H1 (cell line): Measurements from ENCODE around the gene MCFD2. TPM values are rescaled to one million over a fixed set of nuclear protein-coding genes. Genes with fewer than 3 reads are reported as not detected.

ENCODE experiments used
- CTCF ChIA-PET: fragments of 300-600 bp; sonication (Branson Sonifier 250); formaldehyde crosslinking; loops from one replicate; lab custom pipeline; 2021; ENCODE audit not compliant: partially characterized antibody; lab: Charles Lee
- POLR2A ChIA-PET: fragments of 300-600 bp; sonication (Branson Sonifier 250); formaldehyde crosslinking; loops from one replicate; lab custom pipeline; 2021; ENCODE audit warnings: inconsistent platforms; ENCODE audit not compliant: partially characterized antibody; lab: Charles Lee
- DNase-seq, 2 experiments: peaks; one replicate each; pipeline versions ENCODE4 v3.0.0 to v3.0.0-alpha.2; 2010 to 2022; ENCODE audit warnings: low spot score in 2 of 2, low read depth in 1 of 2, mixed read lengths in 1 of 2
- FAIRE-seq: peaks from 2 replicates; lab custom pipeline; 2011; peaks lifted over from hg19 to GRCh38; lab: Jason Lieb, UNC
- H2AFZ ChIP-seq: 2 replicates; pipeline ENCODE4 v1.8.1; 2012; ENCODE audit warnings: low read length, inconsistent platforms
- H2AK5ac ChIP-seq: 2 replicates; pipeline ENCODE4 v1.6.1; 2013; ENCODE audit warnings: low read depth, low read length
- H2BK120ac ChIP-seq: replicated peaks from 2 replicates; pipeline ENCODE3; 2013; ENCODE audit warnings: low read depth, low read length, inconsistent platforms
- H2BK12ac ChIP-seq: 2 replicates; pipeline ENCODE4 v1.6.1; 2013; ENCODE audit warnings: low read depth, low read length
- H2BK15ac ChIP-seq: 2 replicates; pipeline ENCODE4 v1.6.1; 2013; ENCODE audit warnings: low read length
- H2BK20ac ChIP-seq: 2 replicates; pipeline ENCODE4 v1.6.1; 2013; ENCODE audit warnings: low read length
- H2BK5ac ChIP-seq: 2 replicates; pipeline ENCODE4 v1.6.1; 2013; ENCODE audit warnings: low read depth, low read length
- H3K14ac ChIP-seq: 2 replicates; pipeline ENCODE4 v1.6.1; 2013; ENCODE audit warnings: inconsistent platforms; ENCODE audit not compliant: insufficient read length
- H3K18ac ChIP-seq: 2 replicates; pipeline ENCODE4 v1.6.1; 2013; ENCODE audit warnings: low read length; ENCODE audit errors: extremely low read depth
- H3K23ac ChIP-seq: 2 replicates; pipeline ENCODE4 v1.6.1; 2013; ENCODE audit warnings: inconsistent platforms; ENCODE audit not compliant: insufficient read length
- H3K23me2 ChIP-seq: 2 replicates; pipeline ENCODE4 v1.6.1; 2013; ENCODE audit warnings: low read depth, low read length
- H3K27ac ChIP-seq: 2 replicates; pipeline ENCODE4 v1.6.1; 2011; ENCODE audit warnings: low read depth, low read length, inconsistent platforms
- H3K27me3 ChIP-seq, 4 experiments: replicated peaks in 1 of 4; 1 replicate in 1 of 4; 2 replicates in 3 of 4; pipeline versions ENCODE4 v1.6.1 to v1.8.1; 2011 to 2013; ENCODE audit warnings: low read length in 3 of 4, mild to moderate bottlenecking in 3 of 4, inconsistent platforms in 2 of 4, mixed read lengths in 2 of 4, moderate library complexity in 1 of 4; ENCODE audit not compliant: control insufficient read depth in 3 of 4, insufficient read depth in 3 of 4; ENCODE audit errors: extremely low read depth in 1 of 4
- H3K36me3 ChIP-seq, 4 experiments: 2 replicates each; pipeline versions ENCODE4 v1.6.1 to v1.8.1; 2011 to 2013; ENCODE audit warnings: mild to moderate bottlenecking in 4 of 4, low read length in 3 of 4, moderate library complexity in 2 of 4, control low read depth in 1 of 4, inconsistent platforms in 1 of 4; ENCODE audit not compliant: insufficient read depth in 4 of 4, control insufficient read depth in 2 of 4
- H3K4ac ChIP-seq: replicated peaks from 2 replicates; pipeline ENCODE3; 2013; ENCODE audit warnings: low read length, low read depth, mixed read lengths, inconsistent platforms; ENCODE audit not compliant: insufficient read length
- H3K4me1 ChIP-seq, 4 experiments: replicated peaks in 1 of 4; 1 replicate in 1 of 4; 2 replicates in 3 of 4; pipeline versions ENCODE4 v1.6.1 to v1.8.1; 2011 to 2013; ENCODE audit warnings: low read length in 3 of 4, inconsistent platforms in 2 of 4, mixed read lengths in 1 of 4; ENCODE audit not compliant: insufficient read depth in 4 of 4, control insufficient read depth in 3 of 4
- H3K4me2 ChIP-seq, 2 experiments: 2 replicates each; pipeline versions ENCODE4 v1.6.1 to v1.8.1; 2011 to 2013; ENCODE audit warnings: low read depth in 2 of 2, low read length in 2 of 2, control low read depth in 1 of 2, inconsistent platforms in 1 of 2, mild to moderate bottlenecking in 1 of 2; ENCODE audit not compliant: insufficient read depth in 1 of 2
- H3K4me3 ChIP-seq, 4 experiments: fragments of 200-600, 300-600 bp in 1 of 4; sonication (generic), shearing (Covaris generic), sonication (Bioruptor Twin) in 1 of 4; 2 replicates each; pipeline versions ENCODE4 v1.5.1 to v1.8.1; 2011 to 2016; ENCODE audit warnings: low read length in 4 of 4, low read depth in 3 of 4, control low read depth in 2 of 4, inconsistent platforms in 2 of 4, mild to moderate bottlenecking in 2 of 4, mixed read lengths in 1 of 4, moderate library complexity in 1 of 4; ENCODE audit not compliant: insufficient read depth in 2 of 4; ENCODE audit errors: extremely low read depth in 1 of 4
- H3K56ac ChIP-seq: replicated peaks from 2 replicates; pipeline ENCODE3; 2013; ENCODE audit warnings: low read depth, mild to moderate bottlenecking, mixed read lengths, low read length, inconsistent platforms; ENCODE audit not compliant: insufficient read length
- H3K79me1 ChIP-seq: 2 replicates; pipeline ENCODE4 v1.6.1; 2013; ENCODE audit warnings: low read depth, low read length, control low read depth
- H3K79me2 ChIP-seq, 2 experiments: 2 replicates each; pipeline versions ENCODE4 v1.6.1 to v1.8.1; 2012 to 2013; ENCODE audit warnings: low read length in 2 of 2, mild to moderate bottlenecking in 2 of 2, inconsistent platforms in 1 of 2; ENCODE audit not compliant: insufficient read depth in 2 of 2, control insufficient read depth in 1 of 2
- H3K9ac ChIP-seq, 4 experiments: replicated peaks in 1 of 4; 1 replicate in 1 of 4; 2 replicates in 3 of 4; pipeline versions ENCODE4 v1.6.1 to v1.8.1; 2011 to 2013; ENCODE audit warnings: low read depth in 3 of 4, low read length in 3 of 4, control low read depth in 2 of 4, mild to moderate bottlenecking in 2 of 4, moderate library complexity in 2 of 4, inconsistent platforms in 1 of 4; ENCODE audit errors: extremely low read depth in 1 of 4
- H3K9me3 ChIP-seq, 2 experiments: 2 replicates each; pipeline versions ENCODE4 v1.6.1 to v1.8.1; 2012 to 2013; ENCODE audit warnings: mild to moderate bottlenecking in 2 of 2, moderate library complexity in 2 of 2, control low read depth in 1 of 2, inconsistent platforms in 1 of 2, low read depth in 1 of 2, low read length in 1 of 2, mixed read lengths in 1 of 2; ENCODE audit not compliant: insufficient read depth in 2 of 2
- H4K20me1 ChIP-seq, 2 experiments: replicated peaks in 1 of 2; 2 replicates each; pipeline versions ENCODE3 to v1.8.1; 2011 to 2013; ENCODE audit warnings: inconsistent platforms in 2 of 2, low read length in 2 of 2, mild to moderate bottlenecking in 1 of 2; ENCODE audit not compliant: insufficient read depth in 2 of 2, control insufficient read depth in 1 of 2
- H4K5ac ChIP-seq: 2 replicates; pipeline ENCODE4 v1.6.1; 2013; ENCODE audit warnings: low read length, low read depth, mixed read lengths, inconsistent platforms; ENCODE audit not compliant: insufficient read length
- H4K8ac ChIP-seq: 2 replicates; pipeline ENCODE4 v1.8.0; 2013; ENCODE audit warnings: mild to moderate bottlenecking, moderate library complexity, low read length, inconsistent platforms; ENCODE audit not compliant: insufficient read depth; ENCODE audit errors: extremely low read depth
- H4K91ac ChIP-seq: replicated peaks from 2 replicates; pipeline ENCODE3; 2013; ENCODE audit warnings: low read length, mixed read lengths, inconsistent platforms; ENCODE audit not compliant: insufficient read length
- TAF7 ChIP-seq: optimal IDR thresholded peaks from 2 replicates; pipeline ENCODE3; 2011; ENCODE audit warnings: low read depth, mild to moderate bottlenecking, inconsistent platforms, low read length, moderate library complexity, borderline replicate concordance
- WGBS, 2 experiments: shearing (Covaris generic) in 1 of 2; methylation state at CpG; one replicate each; pipeline versions ENCODE4 v1.1.6 to v1.1.7; 2013 to 2015; ENCODE audit warnings: low lambda C conversion rate in 2 of 2, mixed read lengths in 2 of 2, inconsistent platforms in 1 of 2, low coverage in 1 of 2, missing lambda C conversion rate in 1 of 2; ENCODE audit not compliant: insufficient replicate concordance in 2 of 2, insufficient coverage in 1 of 2, insufficient read length in 1 of 2; ENCODE audit errors: extremely low coverage in 1 of 2, missing lambda C conversion rate in 1 of 2; 5-methylcytosine and 5-hydroxymethylcytosine counted together
- polyA plus RNA-seq, 7 experiments: library from polyadenylated mRNA; depleted of rRNA in 3 of 7; stranded (reverse) in 5 of 7; unstranded in 2 of 7; fragments of >200 nt in 5 of 7; fragments of 200-250 nt in 2 of 7; gene quantifications; 1 replicate in 5 of 7; 2 replicates in 1 of 7; 4 replicates in 1 of 7; pipeline versions ENCODE4 v1.2.1 to v1.2.3, GENCODE V29; 2011 to 2013; ENCODE audit warnings: missing spikeins in 2 of 7, mixed read lengths in 2 of 7
- total RNA-seq: library from RNA; stranded (reverse); fragmentation: NEBNext Ultra II Directional; extraction: Animal tissue kit (Norgen Biotek cat#: 25700); gene quantifications from 2 replicates; pipeline ENCODE4 v1.2.1, GENCODE V29; 2021

The MCFD2 gene
- total and polyA plus RNA-seq, 2 of the 8 experiments (the other 6 are each of a cell fraction or from before 2014, with no cell fraction given): 35.2 to 76.2 TPM

- no peak overlapping the region for H3K18ac ChIP-seq
- H4K20me1 ChIP-seq: no peaks in the 10 kb centered on the region
- no peak overlapping the region for H2AFZ ChIP-seq
- no peak overlapping the region for H3K4me3 ChIP-seq
- ChIA-PET CTCF (no interaction called here), POLR2A (no interaction called here)
- no peaks in the 10 kb centered on the region for H3K79me2 ChIP-seq
- H3K27me3 ChIP-seq: no peaks in the 10 kb centered on the region; a peak in 1 of 7 replicates
- H2BK5ac ChIP-seq: no peak overlapping the region
- no peak overlapping the region for H3K9ac ChIP-seq
- no peak overlapping the region for H3K23ac ChIP-seq
- H3K4me2 ChIP-seq: no peak overlapping the region
- H3K4ac ChIP-seq: no peak overlapping the region
- no peak overlapping the region for H2BK12ac ChIP-seq
- no peak for DNase-seq
- H2BK15ac ChIP-seq: no peak overlapping the region
- H3K36me3 ChIP-seq: no peaks in the 10 kb centered on the region
- H4K8ac ChIP-seq: no peak overlapping the region
- no peak overlapping the region for H4K5ac ChIP-seq
- no peaks in the 10 kb centered on the region for H3K9me3 ChIP-seq
- H3K56ac ChIP-seq: no peak overlapping the region
- no peak for FAIRE-seq
- H3K4me1 ChIP-seq: no peaks in the 10 kb centered on the region; a peak in 1 of 7 replicates
- no peak overlapping the region for H4K91ac ChIP-seq
- H3K27ac ChIP-seq: no peak overlapping the region
- H2BK20ac ChIP-seq: no peak overlapping the region
- H2BK120ac ChIP-seq: no peak overlapping the region
- no peaks in the 10 kb centered on the region for H3K79me1 ChIP-seq
- 86% methylated on average over 1 of the region's 1 CpG; no CpG with 5 or more reads in 1 of the 2 experiments for WGBS, 2 experiments
- H3K23me2 ChIP-seq: no peaks in the 10 kb centered on the region
- H2AK5ac ChIP-seq: no peak overlapping the region
- H3K14ac ChIP-seq: no peak overlapping the region
- no peak for TF ChIP-seq TAF7
Measured at GRCh38 chr2:46852598-46852997, 63.0 kb downstream of the MCFD2 start.
